Measurements from ENCODE around the gene NISCH.

NISCH gene

GRCh38 chr3:52447512-52448355 is 7.7 kb upstream of the NISCH start:
- no peak for DNase-seq

GRCh38 chr3:52450489-52451236 is 4.7 kb upstream of the NISCH start:
- no peak for DNase-seq

GRCh38 chr3:52451237-52452083 is 3.9 kb upstream of the NISCH start:
- DNase-seq: no peak

- DNase-seq: no peak
Measured at GRCh38 chr3:52452126-52452525, 3.3 kb upstream of the NISCH start.

GRCh38 chr3:52452570-52453221 is 2.7 kb upstream of the NISCH start:
- DNase-seq: no peak

GRCh38 chr3:52453496-52454249 is 1.7 kb upstream of the NISCH start, which contains the start of gene TNNC1:
TNNC1 (minus strand) TSS chr3:52454041; CDS start chr3:52454015, 26 bp downstream.
- DNase-seq: no peak

- DNase-seq: no peak
Measured at GRCh38 chr3:52454250-52454937, 1.0 kb upstream of the NISCH start.

GRCh38 chr3:52454938-52455282 is 494 bp upstream of the NISCH start:
- no peak for DNase-seq

GRCh38 chr3:52456169-52456799 is 880 bp downstream of the NISCH start:
- no peak for DNase-seq

- DNase-seq: no peak
Measured at GRCh38 chr3:52456800-52457183, 1.4 kb downstream of the NISCH start.

- DNase-seq: no peak
Measured at GRCh38 chr3:52458031-52458760, 2.8 kb downstream of the NISCH start.

- no peak for DNase-seq
Measured at GRCh38 chr3:52458770-52459545, 3.6 kb downstream of the NISCH start.

GRCh38 chr3:52461874-52462273 is 6.5 kb downstream of the NISCH start:
- DNase-seq: no peak

GRCh38 chr3:52463416-52463815 is 8.0 kb downstream of the NISCH start:
- no peak for DNase-seq

- no peak for DNase-seq
Measured at GRCh38 chr3:52468336-52468735, 12.9 kb downstream of the NISCH start.

GRCh38 chr3:52469001-52469400 is 13.6 kb downstream of the NISCH start:
- no peak for DNase-seq

- DNase-seq: no peak
Measured at GRCh38 chr3:52470920-52471319, 15.5 kb downstream of the NISCH start.

GRCh38 chr3:52471371-52472238 is 16.2 kb downstream of the NISCH start:
- DNase-seq: peak; percentile 44
